Bronchial epithelial cell (primary cell): ENCODE data around the gene C1orf105. TPM values are rescaled to one million over a fixed set of nuclear protein-coding genes. Genes with fewer than 3 reads are reported as not detected.

Experiments used
- DNase-seq: peaks from one replicate; pipeline ENCODE4 v3.0.0-alpha.2; 2010; ENCODE audit warnings: low read depth
- FAIRE-seq: peaks from 2 replicates; lab custom pipeline; 2011; peaks lifted over from hg19 to GRCh38; lab: Jason Lieb, UNC
- H3K27me3 ChIP-seq: 2 replicates; pipeline ENCODE4 v1.5.1; 2011; ENCODE audit warnings: low read length; ENCODE audit not compliant: control insufficient read depth, insufficient read depth
- H3K36me3 ChIP-seq: 2 replicates; pipeline ENCODE4 v1.5.1; 2011; ENCODE audit warnings: low read length; ENCODE audit not compliant: control insufficient read depth, insufficient read depth
- H3K4me3 ChIP-seq: 2 replicates; pipeline ENCODE4 v1.5.1; 2011; ENCODE audit warnings: mild to moderate bottlenecking, low read depth, low read length, control low read depth
- total RNA-seq: library from RNA; depleted of rRNA; stranded (reverse); fragments of >200 nt; gene quantifications from 2 replicates; pipeline ENCODE4 v1.2.1, GENCODE V29; 2014
- TF ChIP-seq, protein P1 (sequence below): IDR thresholded peaks from 2 replicates; pipeline ENCODE4 v1.5.1; 2011; ENCODE audit warnings: mild to moderate bottlenecking, moderate library complexity, low read length, control low read depth, inconsistent platforms; ENCODE audit not compliant: insufficient read depth, severe bottlenecking

Gene C1orf105
- total RNA-seq, 1 donor from 2014 or later = not detected

DNA sequence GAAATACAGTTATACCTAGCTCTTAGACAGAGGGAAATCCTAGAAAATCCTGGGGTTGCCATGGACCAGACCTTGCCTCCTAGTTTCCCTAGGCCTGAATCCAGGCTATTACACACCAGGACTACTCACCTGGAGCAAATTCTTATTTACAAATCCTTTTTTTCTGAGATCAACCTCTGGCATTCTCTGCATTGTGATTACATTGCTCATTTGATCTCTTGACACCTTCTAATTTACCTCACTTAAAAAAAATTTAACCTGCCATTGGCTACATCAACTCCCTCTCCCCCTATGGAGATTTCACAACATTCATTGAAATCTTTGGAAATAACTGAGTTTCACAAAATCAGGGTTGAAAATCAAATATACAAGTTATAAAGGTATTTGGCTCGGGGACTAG lies 2.9 kb upstream of the C1orf105 start:
- Histone ChIP-seq H3K36me3 (no peaks in the 10 kb centered on the region), H3K27me3 (no peaks in the 10 kb centered on the region), H3K4me3 (no peak overlapping the region)
- FAIRE-seq (no peak), DNase-seq (peak; percentile 89)
- TF ChIP-seq, protein P1, sequence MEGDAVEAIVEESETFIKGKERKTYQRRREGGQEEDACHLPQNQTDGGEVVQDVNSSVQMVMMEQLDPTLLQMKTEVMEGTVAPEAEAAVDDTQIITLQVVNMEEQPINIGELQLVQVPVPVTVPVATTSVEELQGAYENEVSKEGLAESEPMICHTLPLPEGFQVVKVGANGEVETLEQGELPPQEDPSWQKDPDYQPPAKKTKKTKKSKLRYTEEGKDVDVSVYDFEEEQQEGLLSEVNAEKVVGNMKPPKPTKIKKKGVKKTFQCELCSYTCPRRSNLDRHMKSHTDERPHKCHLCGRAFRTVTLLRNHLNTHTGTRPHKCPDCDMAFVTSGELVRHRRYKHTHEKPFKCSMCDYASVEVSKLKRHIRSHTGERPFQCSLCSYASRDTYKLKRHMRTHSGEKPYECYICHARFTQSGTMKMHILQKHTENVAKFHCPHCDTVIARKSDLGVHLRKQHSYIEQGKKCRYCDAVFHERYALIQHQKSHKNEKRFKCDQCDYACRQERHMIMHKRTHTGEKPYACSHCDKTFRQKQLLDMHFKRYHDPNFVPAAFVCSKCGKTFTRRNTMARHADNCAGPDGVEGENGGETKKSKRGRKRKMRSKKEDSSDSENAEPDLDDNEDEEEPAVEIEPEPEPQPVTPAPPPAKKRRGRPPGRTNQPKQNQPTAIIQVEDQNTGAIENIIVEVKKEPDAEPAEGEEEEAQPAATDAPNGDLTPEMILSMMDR = no peak

DNA sequence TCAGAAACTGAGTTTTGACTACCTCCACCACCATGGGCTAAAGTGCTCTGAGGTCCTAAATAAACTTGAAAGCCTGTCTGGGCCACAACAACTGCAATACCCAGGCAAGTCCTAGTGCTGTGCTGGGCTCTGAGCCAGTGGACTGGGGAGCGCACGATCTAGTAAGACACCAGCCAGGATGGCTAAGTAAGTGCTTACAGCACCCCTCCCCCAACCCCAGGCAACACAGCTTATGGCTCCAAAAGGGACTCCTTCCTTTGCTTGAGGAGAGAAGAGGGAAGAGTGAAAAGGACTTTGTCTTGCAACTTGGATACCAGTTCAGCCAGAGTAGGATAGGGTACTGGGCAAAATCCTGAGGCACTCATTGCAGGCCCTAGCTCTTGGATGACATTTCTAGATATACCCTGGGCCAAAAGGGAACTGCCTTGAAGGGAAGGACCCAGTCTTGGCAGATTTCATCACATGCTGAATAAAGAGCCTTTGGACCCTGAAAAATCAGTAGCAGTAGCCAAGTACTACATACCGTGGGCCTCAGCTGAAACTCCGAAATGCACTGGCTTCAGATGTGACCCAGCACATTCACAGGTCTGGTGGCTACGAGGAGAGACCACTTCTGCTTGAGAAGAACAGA lies 1.6 kb downstream of the C1orf105 start:
- Histone ChIP-seq H3K27me3 (no peaks in the 10 kb centered on the region), H3K4me3 (no peak overlapping the region), H3K36me3 (no peaks in the 10 kb centered on the region)
- TF ChIP-seq, protein P1 = no peak
- DNase-seq (no peak), FAIRE-seq (no peak)

DNA sequence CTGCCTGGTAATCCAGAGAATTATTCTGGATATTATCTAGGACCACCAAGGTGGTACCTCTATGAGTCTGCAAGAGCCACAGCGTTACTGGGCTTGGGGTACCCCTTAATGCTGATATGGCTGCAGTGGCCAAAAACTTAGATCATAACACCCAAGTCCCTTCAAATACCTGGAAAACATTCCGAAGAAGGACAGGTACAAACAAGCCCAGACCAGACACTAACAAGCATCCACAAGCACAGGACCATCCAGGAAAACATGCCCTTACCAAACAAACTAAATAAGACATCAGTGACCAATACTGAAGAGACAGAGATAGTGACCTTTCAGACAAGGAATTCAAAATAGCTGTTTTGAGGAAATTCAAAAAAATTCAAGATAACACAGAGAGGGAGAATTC lies 2.9 kb downstream of the C1orf105 start:
- H3K36me3 ChIP-seq = no peaks in the 10 kb centered on the region
- no peak overlapping the region for H3K4me3 ChIP-seq
- FAIRE-seq (no peak), DNase-seq (peak; percentile 78)
- H3K27me3 ChIP-seq = no peaks in the 10 kb centered on the region
- TF ChIP-seq, protein P1 = no peak

- FAIRE-seq = no peak
- Histone ChIP-seq H3K36me3 (no peaks in the 10 kb centered on the region), H3K4me3 (no peak overlapping the region), H3K27me3 (no peaks in the 10 kb centered on the region)
- TF ChIP-seq, protein P1 = no peak
- no peak for DNase-seq
Measured at GRCh38 chr1:172425339-172425738, 4.9 kb downstream of the C1orf105 start.

GRCh38 chr1:172427191-172427590 lies 6.7 kb downstream of the C1orf105 start:
- TF ChIP-seq, protein P1 = no peak
- no peaks in the 10 kb centered on the region for H3K27me3 ChIP-seq
- FAIRE-seq = no peak
- no peak for DNase-seq
- no peaks in the 10 kb centered on the region for H3K36me3 ChIP-seq
- no peak overlapping the region for H3K4me3 ChIP-seq

- FAIRE-seq (no peak), DNase-seq (peak; percentile 81)
- H3K27me3 ChIP-seq = no peaks in the 10 kb centered on the region
- TF ChIP-seq, protein P1 = peak; percentile 75
- H3K36me3 ChIP-seq = no peaks in the 10 kb centered on the region
- H3K4me3 ChIP-seq = no peak overlapping the region
Measured at GRCh38 chr1:172429331-172430127, 9.0 kb downstream of the C1orf105 start.
